ENCODE data around the gene CEACAM16.

- TF ChIP-seq REST (IDR thresholded peaks at IDR 0.05; ENCODE audit: insufficient read depth in 1 of 2, low read depth in 2 of 2, low read length in 2 of 2) (no peak), SIN3A (IDR thresholded peaks at IDR 0.05; ENCODE audit: borderline replicate concordance, insufficient read depth, low read length) (no peak), TAF1 (IDR thresholded peaks at IDR 0.05; ENCODE audit: borderline replicate concordance, insufficient read depth, low read length) (no peak)
These were observed 27.5 kb downstream of the CEACAM16 start for GRCh38 chr19:44726465-44726864.

Measured in PFSK-1 (cell line).